HG02610 (cell line): ENCODE measurements around the gene TRAPPC3.
A peak's percentile ranks its signal among the peaks of the same experiment; 100 is the strongest.
"Not testable (repeated sequence)": the region's sequence is repeated elsewhere in the genome, so short reads cannot be mapped to it uniquely, and the experiment has no call there.

Experiments used
- ATAC-seq: cut with Tn5 transposase; IDR thresholded peaks from one replicate; pipeline ENCODE4 v1.9.1; 2021; ENCODE audit warnings: mild to moderate bottlenecking, moderate library complexity; ENCODE audit not compliant: unreplicated experiment

TRAPPC3 gene

GRCh38 chr1:36166938-36167905, 17.9 kb upstream of the TRAPPC3 start:
- ATAC-seq, result no peak

GRCh38 chr1:36166136-36166535, 16.9 kb upstream of the TRAPPC3 start:
- ATAC-seq, result no peak

GRCh38 chr1:36165145-36165544, 15.9 kb upstream of the TRAPPC3 start:
- no peak for ATAC-seq

- no peak for ATAC-seq
Observed at GRCh38 chr1:36164361-36164760, 15.1 kb upstream of the TRAPPC3 start.

GRCh38 chr1:36163426-36163825, 14.1 kb upstream of the TRAPPC3 start:
- no peak for ATAC-seq

GRCh38 chr1:36162680-36163239, 13.5 kb upstream of the TRAPPC3 start:
- ATAC-seq, result no peak

- ATAC-seq, result peak; percentile 53
Observed at GRCh38 chr1:36161641-36162531, 12.6 kb upstream of the TRAPPC3 start.

GRCh38 chr1:36160949-36161485, 11.7 kb upstream of the TRAPPC3 start:
- no peak for ATAC-seq

- ATAC-seq, result no peak
Observed at GRCh38 chr1:36160388-36160948, 11.2 kb upstream of the TRAPPC3 start.

GRCh38 chr1:36159614-36160387, 10.5 kb upstream of the TRAPPC3 start:
- no peak for ATAC-seq

GRCh38 chr1:36158827-36159252, 9.6 kb upstream of the TRAPPC3 start:
- not testable (repeated sequence) for ATAC-seq

- ATAC-seq, result no peak
Observed at GRCh38 chr1:36157973-36158826, 8.9 kb upstream of the TRAPPC3 start.

- ATAC-seq, result no peak
Observed at GRCh38 chr1:36157115-36157903, 8.0 kb upstream of the TRAPPC3 start.

GRCh38 chr1:36156329-36157114, 7.2 kb upstream of the TRAPPC3 start:
- no peak for ATAC-seq

GRCh38 chr1:36155408-36156328, 6.4 kb upstream of the TRAPPC3 start, which contains the start of gene MAP7D1:
Gene MAP7D1 (plus strand): TSS chr1:36156160. CDS start chr1:36156418, 258 bp downstream.
- ATAC-seq, result peak; percentile 54

- ATAC-seq, result no peak
Observed at GRCh38 chr1:36154765-36155407, 5.6 kb upstream of the TRAPPC3 start.
